Measurements from ENCODE around the gene RYR3.

Gene RYR3

GRCh38 chr15:33310481-33311311 is at the start of gene RYR3:
TSS of gene RYR3 (plus strand) at chr15:33310967. CDS start at chr15:33311046, 79 bp downstream.
- DNase-seq, result no peak

- DNase-seq, result no peak
These were observed 48.5 kb upstream of the RYR3 start for GRCh38 chr15:33262306-33262705.

- DNase-seq, result no peak
These were observed 33.1 kb upstream of the RYR3 start for GRCh38 chr15:33277689-33278088.

- DNase-seq, result no peak
These were observed 31.8 kb upstream of the RYR3 start for GRCh38 chr15:33278816-33279612.

GRCh38 chr15:33279613-33280205 is 31.1 kb upstream of the RYR3 start:
- no peak for DNase-seq

- DNase-seq, result no peak
These were observed 28.3 kb upstream of the RYR3 start for GRCh38 chr15:33282226-33283020.

- no peak for DNase-seq
These were observed 27.2 kb upstream of the RYR3 start for GRCh38 chr15:33283576-33283975.

- no peak for DNase-seq
These were observed 26.4 kb upstream of the RYR3 start for GRCh38 chr15:33284336-33284735.

GRCh38 chr15:33292717-33293307 is 18.0 kb upstream of the RYR3 start:
- DNase-seq, result no peak

GRCh38 chr15:33293713-33294334 is 16.9 kb upstream of the RYR3 start:
- no peak for DNase-seq

- no peak for DNase-seq
These were observed 14.7 kb upstream of the RYR3 start for GRCh38 chr15:33296050-33296449.

GRCh38 chr15:33296856-33297255 is 13.9 kb upstream of the RYR3 start:
- no peak for DNase-seq

GRCh38 chr15:33298631-33299030 is 12.1 kb upstream of the RYR3 start:
- no peak for DNase-seq

- DNase-seq, result no peak
These were observed 5.8 kb upstream of the RYR3 start for GRCh38 chr15:33304924-33305323.

GRCh38 chr15:33309602-33310276 is 1.0 kb upstream of the RYR3 start:
- DNase-seq, result no peak

GRCh38 chr15:33311312-33311971 is 675 bp downstream of the RYR3 start:
- no peak for DNase-seq

GRCh38 chr15:33313491-33313890 is 2.7 kb downstream of the RYR3 start:
- no peak for DNase-seq

- DNase-seq, result no peak
These were observed 3.3 kb downstream of the RYR3 start for GRCh38 chr15:33314069-33314468.

GRCh38 chr15:33315044-33315443 is 4.3 kb downstream of the RYR3 start:
- no peak for DNase-seq

GRCh38 chr15:33317896-33318295 is 7.1 kb downstream of the RYR3 start:
- DNase-seq, result no peak

- no peak for DNase-seq
These were observed 9.2 kb downstream of the RYR3 start for GRCh38 chr15:33320017-33320416.
